Ishikawa (cell line): ENCODE results near the gene F10.

Source experiments
- CEBPB ChIP-seq: IDR thresholded peaks from 2 replicates; pipeline ENCODE4 v1.6.1; 2012
- CREB1 ChIP-seq: IDR thresholded peaks from 2 replicates; pipeline ENCODE4 v1.6.1; 2012; ENCODE audit warnings: low read depth
- EGR1 ChIP-seq: IDR thresholded peaks from 2 replicates; pipeline ENCODE4 v1.6.1; 2012
- EP300 ChIP-seq: IDR thresholded peaks from 2 replicates; pipeline ENCODE4 v1.6.1; 2012; ENCODE audit warnings: borderline replicate concordance
- FOXM1 ChIP-seq: IDR thresholded peaks from 2 replicates; pipeline ENCODE4 v1.6.1; 2012; ENCODE audit warnings: low read depth, borderline replicate concordance
- MAX ChIP-seq: IDR thresholded peaks from 2 replicates; pipeline ENCODE4 v1.6.1; 2012
- NFIC ChIP-seq: IDR thresholded peaks from 2 replicates; pipeline ENCODE4 v1.6.1; 2012
- RAD21 ChIP-seq: IDR thresholded peaks from 2 replicates; pipeline ENCODE4 v1.6.1; 2012; ENCODE audit warnings: low read depth
- REST ChIP-seq: IDR thresholded peaks from 2 replicates; pipeline ENCODE4 v1.6.1; 2012; ENCODE audit warnings: low read depth, mild to moderate bottlenecking
- TAF1 ChIP-seq: IDR thresholded peaks from 2 replicates; pipeline ENCODE4 v1.6.1; 2012; ENCODE audit warnings: low read depth, mild to moderate bottlenecking
- TCF12 ChIP-seq: IDR thresholded peaks from 2 replicates; pipeline ENCODE4 v1.6.1; 2012; ENCODE audit warnings: low read depth
- TEAD4 ChIP-seq: IDR thresholded peaks from 2 replicates; pipeline ENCODE4 v1.6.1; 2012
- USF1 ChIP-seq: IDR thresholded peaks from 2 replicates; pipeline ENCODE4 v1.6.1; 2012
- YY1 ChIP-seq: IDR thresholded peaks from 2 replicates; pipeline ENCODE4 v1.6.1; 2012; ENCODE audit warnings: low read depth
- ZBTB7A ChIP-seq: IDR thresholded peaks from 2 replicates; pipeline ENCODE4 v1.6.1; 2012; ENCODE audit warnings: low read depth

The F10 gene

DNA sequence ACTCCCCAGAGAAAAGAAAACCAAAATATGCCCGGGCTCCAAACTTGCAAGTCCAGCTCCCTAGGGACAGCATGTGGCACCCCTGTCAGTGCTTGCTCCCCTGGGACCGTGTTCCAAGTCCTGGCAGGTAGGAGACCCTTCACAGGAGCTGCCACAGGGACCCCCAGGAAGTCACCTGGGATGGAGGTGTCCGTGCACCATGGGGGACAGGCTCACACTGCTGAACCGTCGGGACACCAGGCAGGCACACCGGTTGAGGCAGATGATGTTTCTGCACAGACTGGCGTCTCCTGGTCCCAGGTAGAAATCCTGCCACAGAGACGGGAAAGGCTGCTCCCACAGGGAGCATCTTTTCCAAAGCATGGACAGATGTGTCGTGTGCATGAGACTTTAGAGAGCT, 24.2 kb downstream of the F10 start:
- TF ChIP-seq EGR1 (no peak), REST (no peak), TEAD4 (no peak), CREB1 (no peak), MAX (no peak), FOXM1 (no peak), ZBTB7A (no peak), NFIC (no peak), EP300 (no peak), TAF1 (no peak), YY1 (no peak), RAD21 (no peak), CEBPB (no peak), USF1 (no peak)

GRCh38 chr13:113147206-113147605, 24.6 kb downstream of the F10 start:
- no peak for TF ChIP-seq REST
- no peak for TF ChIP-seq MAX

DNA sequence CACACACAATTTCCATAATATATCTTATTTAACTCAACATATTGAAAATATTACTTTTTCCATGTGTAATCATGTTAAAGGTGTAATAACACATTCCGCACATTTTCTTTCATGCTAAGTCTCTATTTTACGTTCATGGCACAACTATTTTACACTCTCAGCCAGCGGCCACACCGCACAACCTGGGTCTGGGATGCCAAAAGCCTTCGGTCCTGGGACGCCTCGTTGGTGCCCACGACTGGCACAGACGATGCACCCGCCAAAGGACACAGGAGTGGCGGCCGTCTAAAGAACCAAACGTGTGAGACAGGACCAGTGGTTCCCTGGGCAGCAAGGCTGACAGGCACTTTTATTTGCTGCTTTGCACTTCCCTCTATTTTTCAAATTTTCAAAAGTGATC, 25.8 kb downstream of the F10 start:
- no peak for TF ChIP-seq FOXM1
- no peak for TF ChIP-seq TAF1
- TF ChIP-seq ZBTB7A: no peak
- TF ChIP-seq EP300: no peak
- no peak for TF ChIP-seq NFIC
- no peak for TF ChIP-seq MAX
- TF ChIP-seq CREB1: no peak
- no peak for TF ChIP-seq CEBPB

GRCh38 chr13:113148940-113149503, 26.4 kb downstream of the F10 start:
- TF ChIP-seq YY1 (no peak), TCF12 (no peak), RAD21 (no peak), REST (no peak), EP300 (no peak), NFIC (no peak), TAF1 (no peak), CEBPB (no peak), ZBTB7A (no peak), MAX (no peak), USF1 (no peak), FOXM1 (no peak)
